KMS-11 (cell line): Measurements from ENCODE around the gene OLR1.

Experiments used
- H2AFZ ChIP-seq: fragments of 200-600 bp; sonication (generic); 2 replicates; pipeline ENCODE4 v1.6.1; 2016; ENCODE audit warnings: antibody characterized with exemption, mixed run types, low read depth
- H3K27ac ChIP-seq: fragments of 200-600 bp; sonication (generic); 2 replicates; pipeline ENCODE4 v1.6.1; 2016; ENCODE audit warnings: mild to moderate bottlenecking, mixed run types
- H3K27me3 ChIP-seq: fragments of 200-600 bp; sonication (generic); 2 replicates; pipeline ENCODE4 v1.6.1; 2017; ENCODE audit warnings: mild to moderate bottlenecking, low read depth, mixed run types, moderate library complexity; ENCODE audit not compliant: insufficient read depth
- H3K36me3 ChIP-seq: fragments of 200-600 bp; sonication (generic); 2 replicates; pipeline ENCODE4 v1.6.1; 2017; ENCODE audit warnings: mild to moderate bottlenecking, mixed run types; ENCODE audit not compliant: insufficient read depth
- H3K4me1 ChIP-seq: fragments of 200-600 bp; sonication (generic); 2 replicates; pipeline ENCODE4 v1.6.1; 2016; ENCODE audit warnings: mild to moderate bottlenecking, low read depth, mixed run types; ENCODE audit not compliant: poor library complexity, severe bottlenecking
- H3K4me2 ChIP-seq: fragments of 200-600 bp; sonication (generic); 2 replicates; pipeline ENCODE4 v1.7.0; 2016; ENCODE audit warnings: mild to moderate bottlenecking, mixed run types
- H3K4me3 ChIP-seq: fragments of 200-600 bp; sonication (generic); IDR thresholded peaks from 2 replicates; pipeline ENCODE4 v1.6.1; 2017; ENCODE audit warnings: low read depth, low read length, mixed read lengths; ENCODE audit not compliant: insufficient read depth
- H3K79me2 ChIP-seq: fragments of 200-600 bp; sonication (generic); 2 replicates; pipeline ENCODE4 v1.6.1; 2016; ENCODE audit warnings: low read depth, mixed run types; ENCODE audit not compliant: insufficient read depth
- H3K9ac ChIP-seq: fragments of 200-600 bp; sonication (generic); 2 replicates; pipeline ENCODE4 v1.6.1; 2016; ENCODE audit warnings: mild to moderate bottlenecking, mixed run types
- H4K20me1 ChIP-seq: fragments of 200-600 bp; sonication (generic); 2 replicates; pipeline ENCODE4 v1.6.1; 2016; ENCODE audit warnings: mild to moderate bottlenecking, mixed run types; ENCODE audit not compliant: insufficient read depth
- TF ChIP-seq, protein P1 (sequence below): fragments of 200-600 bp; sonication (generic); conservative IDR thresholded peaks from 2 replicates; pipeline ENCODE4 v1.6.1; 2017; ENCODE audit warnings: low read depth, mild to moderate bottlenecking, antibody characterized with exemption, low read length, moderate library complexity, mixed read lengths

OLR1 gene

GRCh38 chr12:10113920-10114319, 58.0 kb downstream of the OLR1 start:
- no peak overlapping the region for H3K4me2 ChIP-seq
- TF ChIP-seq, protein P1, sequence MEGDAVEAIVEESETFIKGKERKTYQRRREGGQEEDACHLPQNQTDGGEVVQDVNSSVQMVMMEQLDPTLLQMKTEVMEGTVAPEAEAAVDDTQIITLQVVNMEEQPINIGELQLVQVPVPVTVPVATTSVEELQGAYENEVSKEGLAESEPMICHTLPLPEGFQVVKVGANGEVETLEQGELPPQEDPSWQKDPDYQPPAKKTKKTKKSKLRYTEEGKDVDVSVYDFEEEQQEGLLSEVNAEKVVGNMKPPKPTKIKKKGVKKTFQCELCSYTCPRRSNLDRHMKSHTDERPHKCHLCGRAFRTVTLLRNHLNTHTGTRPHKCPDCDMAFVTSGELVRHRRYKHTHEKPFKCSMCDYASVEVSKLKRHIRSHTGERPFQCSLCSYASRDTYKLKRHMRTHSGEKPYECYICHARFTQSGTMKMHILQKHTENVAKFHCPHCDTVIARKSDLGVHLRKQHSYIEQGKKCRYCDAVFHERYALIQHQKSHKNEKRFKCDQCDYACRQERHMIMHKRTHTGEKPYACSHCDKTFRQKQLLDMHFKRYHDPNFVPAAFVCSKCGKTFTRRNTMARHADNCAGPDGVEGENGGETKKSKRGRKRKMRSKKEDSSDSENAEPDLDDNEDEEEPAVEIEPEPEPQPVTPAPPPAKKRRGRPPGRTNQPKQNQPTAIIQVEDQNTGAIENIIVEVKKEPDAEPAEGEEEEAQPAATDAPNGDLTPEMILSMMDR: no peak
- no peak overlapping the region for H2AFZ ChIP-seq
- H3K27me3 ChIP-seq: no peaks in the 10 kb centered on the region
- no peaks in the 10 kb centered on the region for H3K79me2 ChIP-seq
- no peaks in the 10 kb centered on the region for H4K20me1 ChIP-seq
- H3K4me3 ChIP-seq: no peak overlapping the region
- peaks cover 5% of the 10 kb centered on the region for H3K4me1 ChIP-seq
- H3K9ac ChIP-seq: no peak overlapping the region
- no peaks in the 10 kb centered on the region for H3K36me3 ChIP-seq
- H3K27ac ChIP-seq: no peak overlapping the region

GRCh38 chr12:10113075-10113474, 58.9 kb downstream of the OLR1 start:
- TF ChIP-seq, protein P1: no peak

GRCh38 chr12:10111451-10111850, 60.5 kb downstream of the OLR1 start:
- H3K27ac ChIP-seq: no peak overlapping the region
- peaks cover 5% of the 10 kb centered on the region for H3K4me1 ChIP-seq
- no peak overlapping the region for H3K4me2 ChIP-seq
- H3K27me3 ChIP-seq: no peaks in the 10 kb centered on the region
- no peaks in the 10 kb centered on the region for H3K79me2 ChIP-seq
- H2AFZ ChIP-seq: no peak overlapping the region
- no peaks in the 10 kb centered on the region for H4K20me1 ChIP-seq
- no peak overlapping the region for H3K9ac ChIP-seq
- TF ChIP-seq, protein P1: no peak
- no peak overlapping the region for H3K4me3 ChIP-seq
- H3K36me3 ChIP-seq: no peaks in the 10 kb centered on the region

More at GRCh38 chr12:10113075-10113474, 58.9 kb downstream of the OLR1 start:
- H3K27ac ChIP-seq: no peak overlapping the region
- H4K20me1 ChIP-seq: no peaks in the 10 kb centered on the region
- H3K4me3 ChIP-seq: no peak overlapping the region
- H3K36me3 ChIP-seq: no peaks in the 10 kb centered on the region
- H3K9ac ChIP-seq: no peak overlapping the region
- H3K4me1 ChIP-seq: peaks cover 5% of the 10 kb centered on the region
- no peaks in the 10 kb centered on the region for H3K79me2 ChIP-seq
- H2AFZ ChIP-seq: no peak overlapping the region
- no peak overlapping the region for H3K4me2 ChIP-seq
- no peaks in the 10 kb centered on the region for H3K27me3 ChIP-seq

GRCh38 chr12:10110256-10110844, 61.6 kb downstream of the OLR1 start:
- H3K27me3 ChIP-seq: no peaks in the 10 kb centered on the region
- H3K9ac ChIP-seq: no peak overlapping the region
- H2AFZ ChIP-seq: no peak overlapping the region
- peaks cover 5% of the 10 kb centered on the region for H3K4me1 ChIP-seq
- no peak overlapping the region for H3K27ac ChIP-seq
- no peak overlapping the region for H3K4me2 ChIP-seq
- H3K79me2 ChIP-seq: no peaks in the 10 kb centered on the region
- TF ChIP-seq, protein P1: no peak
- H3K36me3 ChIP-seq: no peaks in the 10 kb centered on the region
- no peaks in the 10 kb centered on the region for H4K20me1 ChIP-seq
- H3K4me3 ChIP-seq: no peak overlapping the region
